GM10248 (cell line): Measurements from ENCODE around the gene IMMP2L.
"Not testable (repeated sequence)": the region's sequence is repeated elsewhere in the genome, so short reads cannot be mapped to it uniquely, and the experiment has no call there.

Experiments
- CTCF ChIA-PET: fragments of 300-600 bp; sonication (Branson Sonifier 250); formaldehyde crosslinking; extraction: SDS; loops from one replicate; lab custom pipeline; 2021; ENCODE audit warnings: antibody characterized with exemption; lab: Yijun Ruan, JAX
- POLR2A ChIA-PET: fragments of 350-650 bp; sonication (Branson Sonifier 250); formaldehyde crosslinking; extraction: SDS; loops from one replicate; lab custom pipeline; 2020; ENCODE audit warnings: antibody characterized with exemption; lab: Yijun Ruan, JAX
- DNase-seq: peaks from one replicate; pipeline ENCODE4 v3.0.0; 2012; ENCODE audit errors: extremely low spot score
- TF ChIP-seq, protein P1 (sequence below): IDR thresholded peaks from 2 replicates; pipeline ENCODE4 v1.5.1; 2012; ENCODE audit warnings: mild to moderate bottlenecking, low read depth; ENCODE audit errors: extremely low read depth, missing control alignments, control extremely low read depth

The IMMP2L gene

DNA sequence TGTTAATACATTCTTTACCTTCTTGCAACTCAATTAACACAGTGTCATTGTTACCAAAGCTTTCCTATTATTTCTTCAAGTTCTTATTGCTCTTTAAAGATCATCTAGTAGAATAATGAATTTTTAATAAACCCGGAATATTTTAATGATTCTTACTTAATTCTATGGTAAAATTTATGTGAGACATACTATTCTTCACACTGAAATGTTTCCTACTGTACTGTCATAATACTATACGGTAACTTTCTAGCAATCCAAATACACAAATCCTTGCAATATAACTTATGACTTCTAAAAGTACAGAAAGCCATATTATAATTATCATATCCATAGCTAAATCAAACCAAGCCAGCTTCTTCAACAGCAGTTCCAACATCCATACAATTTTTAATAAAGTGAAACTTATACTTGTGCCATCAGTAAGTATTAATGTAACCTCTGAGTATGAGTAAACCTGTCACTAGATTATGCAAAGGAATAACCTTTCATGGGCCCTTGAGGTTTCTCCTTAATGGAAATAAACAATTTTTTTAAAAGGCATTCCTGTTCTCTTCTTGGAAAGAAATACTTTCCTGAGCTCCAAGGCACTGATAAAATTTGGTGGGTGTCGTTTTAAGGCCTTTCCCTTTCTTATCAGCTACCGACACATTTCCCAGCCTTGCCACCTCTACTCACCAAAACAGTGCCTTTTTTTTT is 87.4 kb downstream of the IMMP2L start:
- DNase-seq = no peak
- ChIA-PET POLR2A (no interaction called here), CTCF (interaction anchor here (1.6 kb wide), 1 partner anchor 66 kb away, joined by 3 read pairs; no protein-coding TSS in a partner anchor)
- TF ChIP-seq, protein P1, sequence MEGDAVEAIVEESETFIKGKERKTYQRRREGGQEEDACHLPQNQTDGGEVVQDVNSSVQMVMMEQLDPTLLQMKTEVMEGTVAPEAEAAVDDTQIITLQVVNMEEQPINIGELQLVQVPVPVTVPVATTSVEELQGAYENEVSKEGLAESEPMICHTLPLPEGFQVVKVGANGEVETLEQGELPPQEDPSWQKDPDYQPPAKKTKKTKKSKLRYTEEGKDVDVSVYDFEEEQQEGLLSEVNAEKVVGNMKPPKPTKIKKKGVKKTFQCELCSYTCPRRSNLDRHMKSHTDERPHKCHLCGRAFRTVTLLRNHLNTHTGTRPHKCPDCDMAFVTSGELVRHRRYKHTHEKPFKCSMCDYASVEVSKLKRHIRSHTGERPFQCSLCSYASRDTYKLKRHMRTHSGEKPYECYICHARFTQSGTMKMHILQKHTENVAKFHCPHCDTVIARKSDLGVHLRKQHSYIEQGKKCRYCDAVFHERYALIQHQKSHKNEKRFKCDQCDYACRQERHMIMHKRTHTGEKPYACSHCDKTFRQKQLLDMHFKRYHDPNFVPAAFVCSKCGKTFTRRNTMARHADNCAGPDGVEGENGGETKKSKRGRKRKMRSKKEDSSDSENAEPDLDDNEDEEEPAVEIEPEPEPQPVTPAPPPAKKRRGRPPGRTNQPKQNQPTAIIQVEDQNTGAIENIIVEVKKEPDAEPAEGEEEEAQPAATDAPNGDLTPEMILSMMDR = no peak

DNA sequence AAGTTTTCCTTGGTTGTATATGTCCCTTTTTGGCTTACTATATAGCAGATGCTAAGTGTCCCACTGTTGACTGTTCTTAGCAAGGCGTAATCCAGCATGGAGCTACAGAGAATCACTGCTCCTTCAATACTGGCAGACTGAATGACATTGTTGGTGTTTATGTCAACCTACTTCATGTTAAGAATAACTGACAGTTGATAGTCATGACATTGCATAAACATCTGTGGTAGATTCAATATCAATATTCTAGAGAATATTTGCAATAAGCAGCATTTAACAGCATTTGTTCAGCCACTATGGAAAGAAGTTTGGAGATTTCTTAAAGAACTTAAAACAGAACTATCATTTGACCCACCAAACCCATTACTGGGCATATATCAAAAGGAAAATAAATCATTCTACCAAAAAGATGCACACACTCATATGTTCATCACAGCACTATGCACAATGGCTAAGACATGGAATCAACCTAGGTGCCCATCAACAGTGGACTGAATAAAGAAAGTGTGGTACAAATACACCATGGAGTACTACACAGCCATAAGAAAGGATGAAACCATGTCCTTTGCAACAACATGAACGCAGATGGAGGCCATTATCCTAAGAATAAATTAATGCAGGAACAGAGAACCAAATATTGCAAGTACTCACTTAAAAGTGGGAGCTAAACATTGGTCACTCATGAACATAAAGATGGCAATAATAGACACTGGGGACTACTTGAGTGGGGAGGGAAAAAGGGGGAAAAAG is 88.7 kb downstream of the IMMP2L start:
- CTCF ChIA-PET = no interaction called here
- POLR2A ChIA-PET = no interaction called here
- TF ChIP-seq, protein P1 = no peak
- no peak for DNase-seq

DNA sequence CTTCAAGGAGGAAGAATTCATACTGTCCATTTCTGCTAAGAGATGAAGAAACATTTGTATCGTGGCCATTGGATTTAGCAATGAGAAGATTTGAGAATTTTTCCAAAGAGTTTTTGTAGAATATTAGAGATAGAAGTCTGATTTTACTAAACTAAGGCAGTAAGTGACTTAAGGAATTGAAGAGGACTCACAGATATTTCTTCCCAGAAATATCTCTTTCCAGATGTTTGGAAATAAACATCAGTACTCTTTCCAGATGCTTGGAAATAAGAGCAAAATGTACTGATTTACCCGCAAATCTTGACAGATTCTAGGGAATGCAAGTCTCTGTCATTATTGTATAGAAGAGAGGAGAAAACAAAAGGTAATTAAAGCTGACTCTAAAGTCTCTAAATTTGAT is 91.3 kb downstream of the IMMP2L start:
- CTCF ChIA-PET = no interaction called here
- DNase-seq = no peak
- POLR2A ChIA-PET = no interaction called here
- TF ChIP-seq, protein P1 = no peak

DNA sequence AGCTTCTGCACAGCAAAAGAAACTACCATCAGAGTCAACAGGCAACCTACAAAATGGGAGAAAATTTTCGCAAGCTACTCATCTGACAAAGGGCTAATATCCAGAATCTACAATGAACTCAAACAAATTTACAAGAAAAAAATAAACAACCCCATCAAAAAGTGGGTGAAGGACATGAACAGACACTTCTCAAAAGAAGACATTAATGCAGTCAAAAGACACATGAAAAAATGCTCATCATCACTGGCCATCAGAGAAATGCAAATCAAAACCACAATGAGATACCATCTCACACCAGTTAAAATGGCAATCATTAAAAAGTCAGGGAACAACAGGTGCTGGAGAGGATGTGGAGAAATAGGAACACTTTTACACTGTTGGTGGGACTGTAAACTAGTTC is 92.4 kb downstream of the IMMP2L start:
- CTCF ChIA-PET, POLR2A ChIA-PET, DNase-seq: not testable (repeated sequence)

DNA sequence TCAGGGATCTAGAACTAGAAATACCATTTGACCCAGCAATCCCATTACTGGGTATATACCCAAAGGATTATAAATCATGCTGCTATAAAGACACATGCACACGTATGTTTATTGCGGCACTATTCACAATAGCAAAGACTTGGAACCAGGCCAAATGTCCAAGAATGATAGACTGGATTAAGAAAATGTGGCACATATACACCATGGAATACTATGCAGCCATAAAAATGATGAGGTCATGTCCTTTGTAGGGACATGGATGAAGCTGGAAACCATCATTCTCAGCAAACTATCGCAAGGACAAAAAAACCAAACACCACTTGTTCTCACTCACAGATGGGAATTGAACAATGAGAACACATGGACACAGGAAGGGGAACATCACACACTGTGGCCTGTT is 96.5 kb downstream of the IMMP2L start:
- CTCF ChIA-PET, DNase-seq, POLR2A ChIA-PET: not testable (repeated sequence)

DNA sequence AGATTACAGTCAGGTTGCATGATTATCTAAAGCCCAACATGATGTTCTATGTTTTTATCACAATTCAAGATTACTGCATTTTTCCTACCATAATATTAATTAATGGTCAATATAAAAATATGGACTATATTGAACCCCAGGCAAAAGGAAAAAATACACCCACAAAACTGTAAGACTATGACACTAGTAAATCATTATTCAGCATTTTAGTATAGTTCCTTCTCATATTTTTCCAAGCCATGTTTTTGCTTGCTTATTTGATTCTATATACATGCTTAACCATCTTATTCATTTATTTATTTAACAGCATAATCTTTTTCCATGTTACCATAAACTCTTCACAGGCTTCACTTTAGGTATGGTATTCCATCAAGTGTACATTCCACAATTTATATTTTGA is 101.6 kb downstream of the IMMP2L start:
- TF ChIP-seq, protein P1 = no peak
- no peak for DNase-seq
- POLR2A ChIA-PET = no interaction called here
- CTCF ChIA-PET = no interaction called here

DNA sequence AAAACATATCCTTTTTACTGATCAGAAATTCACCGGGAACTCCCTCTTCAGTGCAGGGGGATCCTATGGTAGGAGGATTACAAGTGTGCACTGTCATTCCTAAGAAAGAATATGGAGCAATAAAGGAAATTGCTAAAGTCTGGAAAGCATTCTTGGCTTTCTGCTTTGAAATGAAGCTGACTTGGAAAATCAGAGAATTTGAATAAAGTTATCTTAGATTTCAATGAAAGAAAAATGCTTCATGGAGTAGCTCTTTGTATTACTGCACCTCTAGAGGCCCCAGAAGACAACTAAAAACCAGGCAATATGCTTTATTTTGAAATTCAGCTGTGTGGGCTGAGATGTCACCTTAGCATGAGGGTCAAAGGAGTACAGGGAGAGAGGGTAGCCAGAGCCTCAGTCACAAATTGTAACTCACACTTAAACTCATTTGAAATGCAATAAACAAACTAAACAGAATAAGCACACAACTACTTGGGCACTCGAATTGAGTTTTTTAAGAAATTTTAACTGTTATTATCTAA is 102.5 kb downstream of the IMMP2L start:
- TF ChIP-seq, protein P1 = no peak
- ChIA-PET CTCF (interaction anchor here (1.2 kb wide), 1 partner anchor 19 kb away, joined by 3 read pairs; no protein-coding TSS in a partner anchor), POLR2A (no interaction called here)
- no peak for DNase-seq
